Activated CD4-positive, alpha-beta T cell treated with anti-CD3 and anti-CD28 coated beads, Interleukin-2, amount 10 ng/mL, durations not matched to agents 7 days and 5 days (primary cell): ENCODE data around the gene FBXO42. TPM values are rescaled to one million over a fixed set of nuclear protein-coding genes. Genes with fewer than 3 reads are reported as not detected.

Experiments used
- total RNA-seq, 2 experiments: library from RNA; stranded (reverse); gene quantifications; one replicate each; pipeline ENCODE4 v1.2.3, GENCODE V29; 2021

Gene FBXO42
- total RNA-seq, 2 experiments from 2014 or later: 15.5 to 19.3 TPM

Other genes starting within 250 kb of the FBXO42 start
- gene EPHA2, start 196.4 kb downstream of the FBXO42 start, total RNA-seq: not detected
- 10 to 100 TPM; 10.7 to 12.1 TPM for gene ARHGEF19, start 139.8 kb downstream of the FBXO42 start, total RNA-seq
- 1 to 10 TPM; 6.4 to 6.8 TPM for gene CPLANE2, start 115.3 kb downstream of the FBXO42 start, total RNA-seq
- 100 to 1,000 TPM; 156 to 177 TPM for gene SZRD1, start 14.8 kb upstream of the FBXO42 start, total RNA-seq
- not detected for gene SPATA21, start 84.9 kb upstream of the FBXO42 start, total RNA-seq
- gene NECAP2, start 88.2 kb upstream of the FBXO42 start, total RNA-seq: 100 to 1,000 TPM; 107 to 115 TPM
- 1,000 to 10,000 TPM; 2,316 to 2,477 TPM for gene RNU1-1, start 161.8 kb upstream of the FBXO42 start, total RNA-seq